ENCODE results near the gene SPATA13. TPM values are rescaled to one million over a fixed set of nuclear protein-coding genes. Genes with fewer than 3 reads are reported as not detected.

The SPATA13 gene
- total and polyA plus RNA-seq, 7 experiments from 2014 or later: 62.2 to 104 (median 96.2) TPM

DNA sequence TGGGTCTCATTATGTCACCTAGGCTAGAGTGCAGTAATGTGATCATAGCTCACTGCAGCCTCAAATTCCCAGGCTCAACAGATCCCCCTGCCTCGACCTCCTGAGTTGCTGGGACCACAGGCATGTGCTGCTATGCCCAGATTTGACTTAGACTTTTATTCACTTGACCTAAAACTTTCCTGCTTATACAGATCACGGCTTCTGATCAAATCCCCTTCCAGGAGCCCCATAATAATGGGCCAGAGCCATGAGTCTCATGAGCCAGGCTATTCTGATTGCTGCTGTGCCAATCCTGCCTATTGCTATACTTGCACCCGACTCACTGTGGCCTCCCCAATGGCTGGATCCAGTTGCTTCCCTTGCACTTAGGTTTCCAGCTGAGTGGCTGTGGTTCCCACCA is 190.9 kb downstream of the SPATA13 start:
- POLR2A ChIA-PET: no interaction called here
- peaks cover 0 to 11% (median 0%) of the 10 kb centered on the region in 5 donors for H3K27me3 Mint-ChIP-seq
- intact Hi-C loops (cut with micrococcal nuclease): no loop called here
- no peaks in the 10 kb centered on the region for H3K9me3 ChIP-seq (ENCODE audit: control insufficient read depth in 2 of 3, low read length in 3 of 3)
- H3K4me3 ChIP-seq (ENCODE audit: low read length): no peak overlapping the region
- H3K4me1 ChIP-seq (ENCODE audit: control insufficient read depth in 2 of 2, insufficient read depth in 2 of 2, low read length in 2 of 2): no peaks in the 10 kb centered on the region
- no peak overlapping the region for H3K27ac Mint-ChIP-seq
- no peaks in the 10 kb centered on the region for H3K27me3 ChIP-seq (ENCODE audit: control insufficient read depth in 2 of 2, insufficient read depth in 2 of 2, low read length in 2 of 2)
- no peaks in the 10 kb centered on the region for H3K36me3 ChIP-seq (ENCODE audit: control insufficient read depth in 2 of 3, insufficient read depth in 3 of 3, low read length in 3 of 3)
- H3K9me3 Mint-ChIP-seq: peaks cover 0 to 2% (median 0%) of the 10 kb centered on the region in 11 donors
- ATAC-seq (no peak), DNase-seq (no peak)
- no peaks in the 10 kb centered on the region for H3K4me1 Mint-ChIP-seq
- H3K36me3 Mint-ChIP-seq: no peaks in the 10 kb centered on the region
- H3K4me3 Mint-ChIP-seq: no peak overlapping the region
- no peak overlapping the region for H3K27ac ChIP-seq (ENCODE audit: low read depth, low read length)
- CTCF ChIA-PET: no interaction called here

DNA sequence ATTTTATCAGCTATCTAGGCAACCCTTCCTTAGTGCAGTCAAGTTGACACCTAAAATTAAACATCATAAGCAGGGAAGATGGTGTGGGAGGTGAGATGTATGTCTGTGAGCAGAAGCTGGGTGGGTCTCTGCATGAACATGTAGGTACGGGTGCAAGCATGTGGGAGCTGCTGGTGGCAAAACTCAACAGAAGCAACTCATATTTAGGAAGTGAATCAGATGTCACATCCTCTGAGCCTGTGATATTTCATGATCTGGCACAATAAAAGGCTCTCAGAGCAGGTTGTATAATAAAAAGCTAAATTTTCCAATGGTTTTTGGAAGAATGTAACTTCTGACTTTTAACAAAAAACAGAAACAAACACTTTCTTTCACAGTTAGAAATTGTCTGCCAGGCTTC is 193.2 kb downstream of the SPATA13 start:
- POLR2A ChIA-PET: no interaction called here

DNA sequence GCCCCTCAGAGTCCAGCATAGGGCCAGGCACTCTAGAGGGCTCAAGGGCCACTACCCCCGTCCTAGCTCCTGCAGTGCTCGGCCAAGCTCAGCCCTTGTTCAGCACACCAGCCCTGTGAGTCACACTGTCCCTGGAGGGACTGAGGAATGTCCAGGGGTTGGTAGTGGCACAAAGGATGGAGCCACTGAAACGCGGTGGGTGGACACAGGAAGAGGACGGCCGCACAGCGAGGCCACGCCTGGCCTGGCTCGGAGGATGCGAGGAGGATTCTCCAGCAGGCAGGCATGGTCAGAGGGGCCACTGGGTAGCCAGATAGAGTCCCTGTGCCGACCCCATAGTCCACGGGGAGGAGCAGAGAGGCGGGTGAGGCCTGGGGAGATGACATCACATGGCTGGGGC is 194.6 kb downstream of the SPATA13 start:
- H3K4me1 ChIP-seq (ENCODE audit: control insufficient read depth in 2 of 2, insufficient read depth in 2 of 2, low read length in 2 of 2): no peaks in the 10 kb centered on the region
- no peak overlapping the region for H3K4me3 ChIP-seq (ENCODE audit: low read length)
- Mint-ChIP-seq H3K4me3 (no peak overlapping the region), H3K9me3 (no peaks in the 10 kb centered on the region), H3K27me3 (no peaks in the 10 kb centered on the region), H3K36me3 (no peaks in the 10 kb centered on the region), H3K4me1 (no peaks in the 10 kb centered on the region), H3K27ac (no peak overlapping the region)
- ChIA-PET CTCF (no interaction called here), POLR2A (no interaction called here)
- H3K9me3 ChIP-seq (ENCODE audit: control insufficient read depth in 2 of 3, low read length in 3 of 3): no peaks in the 10 kb centered on the region
- no peak for ATAC-seq
- H3K27me3 ChIP-seq (ENCODE audit: control insufficient read depth in 2 of 2, insufficient read depth in 2 of 2, low read length in 2 of 2): no peaks in the 10 kb centered on the region
- intact Hi-C loops (cut with micrococcal nuclease): no loop called here
- no peaks in the 10 kb centered on the region for H3K36me3 ChIP-seq (ENCODE audit: control insufficient read depth in 2 of 3, insufficient read depth in 3 of 3, low read length in 3 of 3)
- no peak overlapping the region for H3K27ac ChIP-seq (ENCODE audit: low read depth, low read length)
- DNase-seq: no peak

More for the DNA sequence above, 193.2 kb downstream of the SPATA13 start:
- no peaks in the 10 kb centered on the region for H3K36me3 ChIP-seq (ENCODE audit: control insufficient read depth in 2 of 3, insufficient read depth in 3 of 3, low read length in 3 of 3)
- H3K27me3 ChIP-seq (ENCODE audit: control insufficient read depth in 2 of 2, insufficient read depth in 2 of 2, low read length in 2 of 2): no peaks in the 10 kb centered on the region
- H3K9me3 ChIP-seq (ENCODE audit: control insufficient read depth in 2 of 3, low read length in 3 of 3): no peaks in the 10 kb centered on the region
- no peak overlapping the region for H3K4me3 Mint-ChIP-seq
- ATAC-seq (no peak), DNase-seq (no peak)
- peaks cover 0 to 2% (median 0%) of the 10 kb centered on the region in 5 donors for H3K27me3 Mint-ChIP-seq
- no peaks in the 10 kb centered on the region for H3K4me1 ChIP-seq (ENCODE audit: control insufficient read depth in 2 of 2, insufficient read depth in 2 of 2, low read length in 2 of 2)
- H3K4me1 Mint-ChIP-seq: no peaks in the 10 kb centered on the region
- H3K4me3 ChIP-seq (ENCODE audit: low read length): no peak overlapping the region
- no peak overlapping the region for H3K27ac ChIP-seq (ENCODE audit: low read depth, low read length)
- H3K9me3 Mint-ChIP-seq: no peaks in the 10 kb centered on the region
- H3K27ac Mint-ChIP-seq: peak overlapping the region in 1 of 9 donors; percentile 12
- CTCF ChIA-PET: no interaction called here
- intact Hi-C loops (cut with micrococcal nuclease): no loop called here
- no peaks in the 10 kb centered on the region for H3K36me3 Mint-ChIP-seq

DNA sequence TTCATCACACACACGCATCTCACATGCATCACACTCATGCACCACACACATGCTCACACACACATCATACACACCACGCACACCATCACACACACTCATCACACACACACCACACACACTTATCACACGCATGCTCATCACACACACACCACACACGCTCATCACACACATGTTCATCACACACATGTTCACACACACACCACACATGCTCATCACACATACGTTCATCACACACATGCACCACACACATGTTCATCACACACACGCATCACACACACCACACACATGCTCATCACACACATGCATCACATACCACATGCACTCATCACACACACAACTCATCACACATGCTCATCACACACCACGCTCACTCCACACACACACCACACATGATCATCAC is 195.8 kb downstream of the SPATA13 start:
- no peak overlapping the region for H3K4me3 ChIP-seq (ENCODE audit: low read length)
- Mint-ChIP-seq H3K36me3 (no peaks in the 10 kb centered on the region), H3K9me3 (no peaks in the 10 kb centered on the region), H3K27ac (no peak overlapping the region), H3K27me3 (no peaks in the 10 kb centered on the region), H3K4me1 (no peaks in the 10 kb centered on the region), H3K4me3 (no peak overlapping the region)
- ATAC-seq (no peak), DNase-seq (no peak)
- no peaks in the 10 kb centered on the region for H3K4me1 ChIP-seq (ENCODE audit: control insufficient read depth in 2 of 2, insufficient read depth in 2 of 2, low read length in 2 of 2)
- H3K9me3 ChIP-seq (ENCODE audit: control insufficient read depth in 2 of 3, low read length in 3 of 3): no peaks in the 10 kb centered on the region
- ChIA-PET POLR2A (no interaction called here), CTCF (no interaction called here)
- H3K27ac ChIP-seq (ENCODE audit: low read depth, low read length): no peak overlapping the region
- no peaks in the 10 kb centered on the region for H3K36me3 ChIP-seq (ENCODE audit: control insufficient read depth in 2 of 3, insufficient read depth in 3 of 3, low read length in 3 of 3)
- intact Hi-C loops (cut with micrococcal nuclease): no loop called here
- H3K27me3 ChIP-seq (ENCODE audit: control insufficient read depth in 2 of 2, insufficient read depth in 2 of 2, low read length in 2 of 2): no peaks in the 10 kb centered on the region

Small RNA genes within 50 kb of the gene (microRNA-seq; reads per million reads assigned to microRNA genes)
- gene MIR2276 (ENCODE audit: borderline microRNAs expressed): not detected

Other genes starting within 250 kb of the SPATA13 start
- gene C1QTNF9, start 148.9 kb downstream of the SPATA13 start, total RNA-seq: under 1 TPM in 1 of 5 experiments, not detected in 4; 0.19 TPM
- not detected for gene C1QTNF9, start 148.9 kb downstream of the SPATA13 start, polyA plus RNA-seq

Measured in naive thymus-derived CD4-positive, alpha-beta T cell (primary cell).